ENCODE data around the gene OR2L2.

GRCh38 chr1:248065604-248066003, 35.7 kb downstream of the OR2L2 start:
- TF ChIP-seq POLR2A (IDR thresholded peaks at IDR 0.05; ENCODE audit: low read depth, low read length) = no peak
- no peak for TF ChIP-seq TAF1 (IDR thresholded peaks at IDR 0.05; ENCODE audit: borderline replicate concordance, low read depth, low read length)
